GM13976 (cell line): Measurements from ENCODE around the gene GEMIN4.
"Not testable (repeated sequence)": the region's sequence is repeated elsewhere in the genome, so short reads cannot be mapped to it uniquely, and the experiment has no call there.

Experiments
- DNase-seq: peaks from one replicate; pipeline ENCODE4 v3.0.0; 2012; ENCODE audit warnings: low spot score
- CTCF ChIP-seq: IDR thresholded peaks from 2 replicates; pipeline ENCODE4 v1.5.1; 2012; ENCODE audit warnings: borderline replicate concordance, mild to moderate bottlenecking; ENCODE audit not compliant: insufficient read depth; ENCODE audit errors: extremely low read depth, missing control alignments, control extremely low read depth
- in situ Hi-C: fragments of 300-500 bp; cut with MboI; formaldehyde crosslinking; loops from one replicate; pipeline ENCODE4 v1.12.0; 2022; ENCODE audit warnings: low sequenced_read_pairs, mixed read lengths, inconsistent platforms; ENCODE audit not compliant: unreplicated experiment

Gene GEMIN4

GRCh38 chr17:796609-797008 is 44.5 kb upstream of the GEMIN4 start:
- TF ChIP-seq CTCF, result no peak
- in situ Hi-C loops, result loop anchor here (10.0 kb wide), 1 partner anchor 188 kb away; no protein-coding TSS in a partner anchor
- no peak for DNase-seq

GRCh38 chr17:795721-796120 is 43.7 kb upstream of the GEMIN4 start:
- no peak for DNase-seq
- in situ Hi-C loops, result loop anchor here (10.0 kb wide), 1 partner anchor 189 kb away; no protein-coding TSS in a partner anchor
- no peak for TF ChIP-seq CTCF

- in situ Hi-C loops, result loop anchor here (10.0 kb wide), 1 partner anchor 190 kb away; no protein-coding TSS in a partner anchor
- TF ChIP-seq CTCF, result no peak
Observed at GRCh38 chr17:795276-795675, 43.2 kb upstream of the GEMIN4 start.

GRCh38 chr17:794876-795275 is 42.8 kb upstream of the GEMIN4 start:
- peak; percentile 49 for TF ChIP-seq CTCF
- in situ Hi-C loops, result loop anchor here (10.0 kb wide), 1 partner anchor 190 kb away; no protein-coding TSS in a partner anchor
- peak; percentile 81 for DNase-seq

More at GRCh38 chr17:795276-795675, 43.2 kb upstream of the GEMIN4 start:
- no peak for DNase-seq

- in situ Hi-C loops, result loop anchor here (10.0 kb wide), 1 partner anchor 193 kb away; no protein-coding TSS in a partner anchor
- no peak for TF ChIP-seq CTCF
- DNase-seq, result no peak
Observed at GRCh38 chr17:792277-792676, 40.2 kb upstream of the GEMIN4 start.

- in situ Hi-C loops, result loop anchor here (10.0 kb wide), 1 partner anchor 193 kb away; no protein-coding TSS in a partner anchor
- no peak for DNase-seq
- no peak for TF ChIP-seq CTCF
Observed at GRCh38 chr17:791829-792228, 39.8 kb upstream of the GEMIN4 start.

GRCh38 chr17:790874-791247 is 38.8 kb upstream of the GEMIN4 start:
- DNase-seq, result not testable (repeated sequence)
- in situ Hi-C loops, result loop anchor here (10.0 kb wide), 1 partner anchor 194 kb away; no protein-coding TSS in a partner anchor

- not testable (repeated sequence) for DNase-seq
- in situ Hi-C loops, result loop anchor here (10.0 kb wide), 1 partner anchor 195 kb away; no protein-coding TSS in a partner anchor
Observed at GRCh38 chr17:789931-790873, 38.1 kb upstream of the GEMIN4 start.
